Mucosa of descending colon (tissue), 3 donors: ENCODE results near the gene MYCBP2. TPM values are rescaled to one million over a fixed set of nuclear protein-coding genes. Genes with fewer than 3 reads are reported as not detected.

Experiments used
- ATAC-seq: fragments of 200-7000 bp; cut with Tn5 transposase; one replicate; pipeline ENCODE4 v1.9.1; 2020; ENCODE audit warnings: mild to moderate bottlenecking, moderate library complexity
- DNase-seq, 3 donors: peaks; one replicate each; pipeline ENCODE4 v3.0.0-alpha.2; 2020
- H3K36me3 ChIP-seq: fragments of 200-600 bp; one replicate; pipeline ENCODE4 v1.8.0; 2021; ENCODE audit warnings: low read depth, mild to moderate bottlenecking
- H3K4me1 ChIP-seq: fragments of 200-600 bp; one replicate; pipeline ENCODE4 v1.8.0; 2021; ENCODE audit warnings: low read depth, mild to moderate bottlenecking
- H3K4me3 ChIP-seq: fragments of 200-600 bp; one replicate; pipeline ENCODE4 v1.8.0; 2021; ENCODE audit warnings: mild to moderate bottlenecking
- H3K9me3 ChIP-seq: fragments of 200-600 bp; one replicate; pipeline ENCODE4 v1.8.0; 2021; ENCODE audit warnings: mild to moderate bottlenecking
- intact Hi-C, 2 donors: fragments of 100-400 bp; cut with DNase I in 1 of 2; cut with micrococcal nuclease in 1 of 2; formaldehyde crosslinking; loops; one replicate each; pipeline versions ENCODE4 v1.11.0 to v1.11.1; 2022; cut with DNase I, micrococcal nuclease
- total RNA-seq, 3 donors: library from RNA; stranded (reverse); fragmentation: NEBNext Ultra II Directional in 2 of 3; extraction: Animal tissue kit (Norgen Biotek cat#: 25700) in 2 of 3; gene quantifications; one replicate each; pipeline versions ENCODE4 v1.2.1 to v1.2.4, GENCODE V29; 2021 to 2023
- TF ChIP-seq, protein P1 (sequence below): fragments of 200-600 bp; IDR thresholded peaks from one replicate; pipeline ENCODE4 v1.8.0; 2022; ENCODE audit warnings: antibody characterized with exemption, mild to moderate bottlenecking
- donor health status: DM: no; HTN: no; CAD: no; lungs with moderate emphysema.
- donor health status: DM: no; HTN: no; CAD: no.
- donor health status: DM: no; HTN: yes; CAD: no.

The MYCBP2 gene
- total RNA-seq, 3 donors from 2014 or later: 27.6 to 81.5 (median 46.1) TPM

DNA sequence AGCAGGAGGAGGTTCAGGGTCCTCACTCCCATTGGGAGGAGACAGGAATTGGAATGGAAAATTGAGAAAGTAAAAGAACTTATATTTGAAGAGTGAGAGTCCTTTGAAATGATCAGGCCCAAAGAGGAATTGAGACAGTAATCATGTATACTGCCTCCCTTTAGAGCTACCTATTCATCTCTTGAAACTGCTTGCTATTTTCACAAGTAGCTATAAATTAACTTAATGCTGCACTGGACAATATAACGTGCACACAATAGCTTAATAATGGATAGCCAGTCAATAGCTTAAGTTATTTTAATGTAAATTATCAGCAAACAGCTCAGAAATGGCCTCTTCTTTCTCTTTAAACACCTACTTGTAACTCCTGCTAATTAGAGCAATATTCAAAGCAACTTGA lies 46.6 kb upstream of the MYCBP2 start:
- Histone ChIP-seq H3K9me3 (no peaks in the 10 kb centered on the region), H3K4me3 (no peak overlapping the region), H3K36me3 (no peaks in the 10 kb centered on the region), H3K4me1 (no peaks in the 10 kb centered on the region)
- ATAC-seq (no peak), DNase-seq (no peak)
- TF ChIP-seq, protein P1, sequence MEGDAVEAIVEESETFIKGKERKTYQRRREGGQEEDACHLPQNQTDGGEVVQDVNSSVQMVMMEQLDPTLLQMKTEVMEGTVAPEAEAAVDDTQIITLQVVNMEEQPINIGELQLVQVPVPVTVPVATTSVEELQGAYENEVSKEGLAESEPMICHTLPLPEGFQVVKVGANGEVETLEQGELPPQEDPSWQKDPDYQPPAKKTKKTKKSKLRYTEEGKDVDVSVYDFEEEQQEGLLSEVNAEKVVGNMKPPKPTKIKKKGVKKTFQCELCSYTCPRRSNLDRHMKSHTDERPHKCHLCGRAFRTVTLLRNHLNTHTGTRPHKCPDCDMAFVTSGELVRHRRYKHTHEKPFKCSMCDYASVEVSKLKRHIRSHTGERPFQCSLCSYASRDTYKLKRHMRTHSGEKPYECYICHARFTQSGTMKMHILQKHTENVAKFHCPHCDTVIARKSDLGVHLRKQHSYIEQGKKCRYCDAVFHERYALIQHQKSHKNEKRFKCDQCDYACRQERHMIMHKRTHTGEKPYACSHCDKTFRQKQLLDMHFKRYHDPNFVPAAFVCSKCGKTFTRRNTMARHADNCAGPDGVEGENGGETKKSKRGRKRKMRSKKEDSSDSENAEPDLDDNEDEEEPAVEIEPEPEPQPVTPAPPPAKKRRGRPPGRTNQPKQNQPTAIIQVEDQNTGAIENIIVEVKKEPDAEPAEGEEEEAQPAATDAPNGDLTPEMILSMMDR: no peak
- intact Hi-C loops: no loop called here

DNA sequence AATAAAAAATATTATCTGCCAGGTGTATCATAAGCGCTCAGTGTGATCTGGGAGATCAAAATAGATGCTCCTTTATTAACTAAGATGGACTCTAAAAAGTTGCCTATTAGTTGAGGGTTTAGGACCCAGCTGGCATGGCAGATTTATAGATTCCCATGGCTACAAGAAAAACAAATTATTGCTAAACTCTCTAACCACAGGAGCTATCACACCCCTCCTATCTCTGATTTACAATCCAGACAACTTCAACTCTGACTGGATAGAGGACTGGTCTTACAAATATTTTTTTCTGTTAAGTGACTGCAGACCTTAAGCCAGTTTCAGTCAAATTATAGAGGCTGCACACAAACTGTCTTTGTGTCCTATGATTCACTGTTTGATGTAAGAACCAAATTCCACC lies 45.4 kb upstream of the MYCBP2 start:
- Histone ChIP-seq H3K9me3 (no peaks in the 10 kb centered on the region), H3K36me3 (no peaks in the 10 kb centered on the region), H3K4me1 (no peaks in the 10 kb centered on the region), H3K4me3 (no peak overlapping the region)
- intact Hi-C loops: no loop called here
- ATAC-seq (no peak), DNase-seq (no peak)
- TF ChIP-seq, protein P1: no peak

DNA sequence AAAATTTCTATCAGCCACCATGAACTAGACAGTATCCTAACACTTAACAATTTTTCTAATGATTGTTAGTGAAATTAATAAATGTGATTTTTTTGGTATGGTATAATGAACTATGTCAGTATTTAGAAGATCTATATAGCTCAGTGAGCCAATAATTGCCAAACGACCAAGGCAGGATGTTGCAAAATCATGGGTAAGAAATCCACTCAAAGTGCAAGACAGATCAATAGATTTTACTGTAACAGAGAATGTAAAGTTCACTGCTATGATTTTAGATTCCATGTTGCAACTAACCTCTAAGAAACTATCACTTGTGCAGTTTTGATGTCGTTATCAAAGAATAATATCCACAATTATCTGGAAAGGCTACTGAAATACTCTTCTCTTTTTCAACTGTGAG lies 44.0 kb upstream of the MYCBP2 start:
- no peak overlapping the region for H3K4me3 ChIP-seq
- no peaks in the 10 kb centered on the region for H3K9me3 ChIP-seq
- H3K4me1 ChIP-seq: no peaks in the 10 kb centered on the region
- TF ChIP-seq, protein P1: no peak
- ATAC-seq (no peak), DNase-seq (no peak)
- H3K36me3 ChIP-seq: no peaks in the 10 kb centered on the region
- intact Hi-C loops: no loop called here

DNA sequence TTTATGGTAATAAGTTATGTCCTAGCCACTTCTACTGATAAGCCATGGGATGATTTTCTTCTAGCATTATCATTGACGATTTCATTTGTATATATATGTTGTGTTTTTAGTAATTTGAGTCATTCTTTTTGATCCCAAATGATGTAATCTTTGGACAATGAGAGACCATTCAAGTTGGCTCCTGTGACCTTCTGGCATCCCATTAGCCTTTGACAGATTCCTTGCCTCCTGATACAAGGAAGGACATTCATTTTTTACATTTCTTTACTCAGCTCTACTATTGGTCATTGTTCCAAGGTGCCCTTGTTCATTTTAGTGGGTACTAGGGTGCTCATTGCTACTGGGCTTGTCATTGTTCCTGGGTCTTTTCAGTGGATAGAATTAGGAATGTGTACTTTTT lies 35.3 kb upstream of the MYCBP2 start:
- TF ChIP-seq, protein P1: no peak
- no peaks in the 10 kb centered on the region for H3K9me3 ChIP-seq
- H3K4me3 ChIP-seq: no peak overlapping the region
- intact Hi-C loops: no loop called here
- H3K36me3 ChIP-seq: no peaks in the 10 kb centered on the region
- DNase-seq (no peak), ATAC-seq (no peak)
- H3K4me1 ChIP-seq: no peaks in the 10 kb centered on the region

DNA sequence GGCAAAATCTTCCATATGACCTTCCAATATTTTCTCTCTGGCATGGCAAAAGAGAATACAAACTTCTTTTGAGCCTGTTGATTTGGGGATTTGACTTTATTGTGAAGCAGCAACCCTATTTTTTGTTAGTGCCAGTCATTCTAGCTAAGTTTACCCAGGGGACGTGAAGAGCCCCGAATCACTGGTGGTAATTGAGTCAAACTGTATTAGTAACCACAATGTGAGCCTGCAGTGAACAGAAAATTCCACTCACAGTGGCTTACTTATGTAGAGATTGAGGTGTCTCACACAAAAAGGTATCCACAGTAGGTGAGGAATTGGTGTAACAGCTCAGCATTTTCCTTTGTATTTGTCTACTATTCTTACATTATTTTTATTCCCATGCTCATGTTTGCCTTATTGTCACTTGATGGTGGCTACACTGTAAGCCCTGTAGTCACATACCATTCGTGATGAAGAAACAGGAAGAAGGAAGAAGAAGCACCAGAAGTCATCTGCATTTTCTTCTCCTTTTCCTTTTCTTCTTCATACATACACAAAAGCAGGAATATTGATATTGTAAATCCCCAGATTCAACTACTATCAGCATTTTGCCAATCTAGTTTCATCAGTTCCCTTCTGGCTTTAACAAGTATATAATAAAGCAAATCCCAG lies 33.3 kb upstream of the MYCBP2 start:
- DNase-seq (no peak), ATAC-seq (no peak)
- no peaks in the 10 kb centered on the region for H3K9me3 ChIP-seq
- TF ChIP-seq, protein P1: no peak
- H3K4me1 ChIP-seq: no peaks in the 10 kb centered on the region
- intact Hi-C loops: no loop called here
- H3K4me3 ChIP-seq: no peak overlapping the region
- no peaks in the 10 kb centered on the region for H3K36me3 ChIP-seq

DNA sequence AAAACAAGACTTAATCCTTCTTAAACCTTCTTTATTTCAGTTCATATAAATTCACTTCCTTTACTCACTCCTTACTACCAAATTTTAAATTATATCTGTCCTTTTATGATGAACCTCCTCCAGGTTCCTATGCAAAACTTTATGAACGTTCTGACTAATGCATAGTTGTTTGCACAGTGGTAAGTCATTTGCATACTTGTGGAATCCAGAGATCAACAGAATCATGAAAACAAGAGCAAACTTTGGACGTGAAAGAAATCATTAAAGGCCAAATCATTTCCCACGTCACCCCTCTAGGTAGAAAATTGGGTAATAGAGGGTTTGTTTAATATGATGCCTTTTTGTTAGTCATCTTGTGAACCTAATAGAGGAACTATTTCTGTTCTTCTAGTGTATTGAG lies 32.3 kb upstream of the MYCBP2 start:
- Histone ChIP-seq H3K9me3 (no peaks in the 10 kb centered on the region), H3K36me3 (no peaks in the 10 kb centered on the region), H3K4me3 (no peak overlapping the region), H3K4me1 (no peaks in the 10 kb centered on the region)
- ATAC-seq (no peak), DNase-seq (no peak)
- TF ChIP-seq, protein P1: no peak
- intact Hi-C loops: no loop called here
